Heart right ventricle (tissue), 16 donors: Measurements from ENCODE around the gene KLK2. TPM values are rescaled to one million over a fixed set of nuclear protein-coding genes. Genes with fewer than 3 reads are reported as not detected.

ENCODE experiments used
- ATAC-seq, 8 donors: fragments of 200-7000 bp; cut with Tn5 transposase; one replicate each; pipeline ENCODE4 v1.9.1; 2020; ENCODE audit warnings: mild to moderate bottlenecking in 8 of 8, moderate library complexity in 8 of 8, moderate number of reproducible peaks in 1 of 8
- DNase-seq, 2 donors: peaks; one replicate each; pipeline ENCODE4 v3.0.0-alpha.2; 2020
- H3K27ac ChIP-seq, 10 donors: fragments of 200-600 bp; sonication (generic) in 2 of 10; one replicate each; pipeline versions ENCODE4 v1.5.0 to v1.8.0; 2020 to 2022; ENCODE audit warnings: mild to moderate bottlenecking in 3 of 10
- H3K27me3 ChIP-seq, 7 donors: fragments of 200-600 bp; one replicate each; pipeline ENCODE4 v1.8.0; 2021 to 2022; ENCODE audit warnings: mild to moderate bottlenecking in 2 of 7
- H3K36me3 ChIP-seq, 9 donors: fragments of 200-600 bp; sonication (generic) in 1 of 9; one replicate each; pipeline versions ENCODE4 v1.5.0 to v1.8.0; 2020 to 2022; ENCODE audit warnings: mild to moderate bottlenecking in 2 of 9
- H3K4me1 ChIP-seq, 9 donors: fragments of 200-600 bp; sonication (generic) in 1 of 9; one replicate each; pipeline versions ENCODE4 v1.5.0 to v1.8.0; 2020 to 2022; ENCODE audit warnings: mild to moderate bottlenecking in 4 of 9
- H3K4me3 ChIP-seq, 10 donors: fragments of 200-600 bp; sonication (generic) in 2 of 10; one replicate each; pipeline versions ENCODE4 v1.5.0 to v1.8.0; 2020 to 2022; ENCODE audit warnings: mild to moderate bottlenecking in 7 of 10, moderate library complexity in 2 of 10
- H3K9me3 ChIP-seq, 11 donors: fragments of 200-600 bp in 10 of 11; sonication (generic) in 2 of 11; one replicate each; pipeline versions ENCODE4 v1.5.0 to v1.8.0; 2013 to 2022; ENCODE audit warnings: mild to moderate bottlenecking in 2 of 11, control low read depth in 1 of 11, moderate library complexity in 1 of 11
- CTCF ChIP-seq, 9 donors: fragments of 200-600 bp; sonication (generic) in 2 of 9; IDR thresholded peaks; one replicate each; pipeline versions ENCODE4 v1.5.0 to v1.8.0; 2021 to 2022; ENCODE audit warnings: antibody characterized with exemption in 9 of 9, mild to moderate bottlenecking in 5 of 9, moderate library complexity in 1 of 9
- WGBS, 2 donors: extraction: QIAGEN DNeasy Blood & Tissue Kit; methylation state at CpG; one replicate each; pipeline ENCODE4 v1.1.7; 2013; ENCODE audit warnings: inconsistent platforms in 1 of 2; 5-methylcytosine and 5-hydroxymethylcytosine counted together
- intact Hi-C, 10 donors: fragments of 100-400 bp; cut with DNase I; formaldehyde crosslinking; loops; one replicate each; pipeline versions ENCODE4 v1.11.1 to v1.14.2; 2022
- polyA plus RNA-seq, 2 donors: library from polyadenylated mRNA; stranded (reverse); fragments of 200-250 nt; gene quantifications; one replicate each; pipeline ENCODE4 v1.2.3, GENCODE V29; 2013
- total RNA-seq, 10 donors: library from RNA; stranded (reverse); fragmentation: NEBNext Ultra II Directional in 3 of 10; extraction: Animal tissue kit (Norgen Biotek cat#: 25700) in 3 of 10; gene quantifications; one replicate each; pipeline versions ENCODE4 v1.2.1 to v1.2.4, GENCODE V29; 2021 to 2023
- donor health status: Arrhythmogenic right ventricular cardiomyopathy.
- donor health status: ischemic (EF 13 %, LVEDD 7.1; RV severe dilation, severe dysfunction).
- donor health status: healthy with polysubstance abuse.
- donor health status: DM: no; HTN: yes; CAD: no.
- donor health status: DM: no; HTN: no; CAD: no.
- donor health status: ischemic (EF 25% LVEDD 6.9; RV normal size, moderate dysfunction).
- donor health status: ischemic (EF 25% LVEDD 5.7; RV mildly dilated, moderate dysfunction).
- donor health status: healthy.
- donor health status: DM: yes; HTN: yes; CAD: no.
- donor health status: Ischemic cardiomyopathy.
- donor health status: ischemic (EF 35%, LVEDD 5.7; RV mildly dilated, moderate dysfunction).
- donor health status: nonischemic (EF 11% LVEDD 7.7; RV severe dilation, severe dysfunction).
- donor health status: DM: yes; HTN: yes; CAD: no.
- donor health status: PGD.
- donor health status: ischemic (EF 29% LVEDD 5.4; RV normal size, mild dysfunction).
- donor health status: nonischemic (EF 23%, LVEDD 6.1; RV moderate dilation, normal function).

The KLK2 gene
- total and polyA plus RNA-seq, 12 donors = not detected

GRCh38 chr19:50870417-50871089 lies 2.7 kb upstream of the KLK2 start:
- Histone ChIP-seq H3K36me3 (no peaks in the 10 kb centered on the region), H3K27me3 (peaks cover 0 to 85% (median 51%) of the 10 kb centered on the region in 7 donors), H3K9me3 (no peaks in the 10 kb centered on the region), H3K27ac (no peak overlapping the region), H3K4me3 (no peak overlapping the region), H3K4me1 (no peaks in the 10 kb centered on the region)
- WGBS, 2 donors = 54 to 60% methylated on average over 26 of the region's 26 CpGs
- ATAC-seq = no peak
- DNase-seq = no peak
- intact Hi-C loops = no loop called here
- TF ChIP-seq CTCF (IDR thresholded peaks at IDR 0.05) = no peak

- H3K9me3 ChIP-seq = no peaks in the 10 kb centered on the region
- H3K36me3 ChIP-seq = no peaks in the 10 kb centered on the region
- DNase-seq (no peak), ATAC-seq (no peak)
- no peak overlapping the region for H3K4me3 ChIP-seq
- intact Hi-C loops = no loop called here
- WGBS, 2 donors = 71% methylated on average over 5 of the region's 5 CpGs
- H3K27me3 ChIP-seq = peaks cover 0 to 87% (median 66%) of the 10 kb centered on the region in 7 donors
- no peaks in the 10 kb centered on the region for H3K4me1 ChIP-seq
- H3K27ac ChIP-seq = no peak overlapping the region
- TF ChIP-seq CTCF (IDR thresholded peaks at IDR 0.05) = no peak
These were observed 972 bp downstream of the KLK2 start for GRCh38 chr19:50874211-50874610.

GRCh38 chr19:50875795-50876422 lies 2.7 kb downstream of the KLK2 start:
- Histone ChIP-seq H3K4me3 (no peak overlapping the region), H3K9me3 (no peaks in the 10 kb centered on the region), H3K36me3 (no peaks in the 10 kb centered on the region), H3K27me3 (peaks cover 0 to 85% (median 71%) of the 10 kb centered on the region in 7 donors), H3K27ac (no peak overlapping the region), H3K4me1 (no peaks in the 10 kb centered on the region)
- no peak for TF ChIP-seq CTCF (IDR thresholded peaks at IDR 0.05)
- DNase-seq = no peak
- intact Hi-C loops = no loop called here
- 35 to 39% methylated on average over 9 of the region's 9 CpGs for WGBS, 2 donors
- no peak for ATAC-seq

DNA sequence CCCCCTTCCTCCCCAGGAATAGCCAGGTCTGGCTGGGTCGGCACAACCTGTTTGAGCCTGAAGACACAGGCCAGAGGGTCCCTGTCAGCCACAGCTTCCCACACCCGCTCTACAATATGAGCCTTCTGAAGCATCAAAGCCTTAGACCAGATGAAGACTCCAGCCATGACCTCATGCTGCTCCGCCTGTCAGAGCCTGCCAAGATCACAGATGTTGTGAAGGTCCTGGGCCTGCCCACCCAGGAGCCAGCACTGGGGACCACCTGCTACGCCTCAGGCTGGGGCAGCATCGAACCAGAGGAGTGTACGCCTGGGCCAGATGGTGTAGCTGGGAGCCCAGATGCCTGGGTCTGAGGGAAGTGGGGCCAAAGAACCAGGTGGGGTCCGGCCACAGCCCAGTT lies 3.2 kb downstream of the KLK2 start:
- Histone ChIP-seq H3K27me3 (peaks cover 0 to 83% (median 75%) of the 10 kb centered on the region in 7 donors), H3K36me3 (no peaks in the 10 kb centered on the region), H3K9me3 (no peaks in the 10 kb centered on the region), H3K4me3 (no peak overlapping the region), H3K27ac (no peak overlapping the region), H3K4me1 (no peaks in the 10 kb centered on the region)
- ATAC-seq (no peak), DNase-seq (no peak)
- TF ChIP-seq CTCF (IDR thresholded peaks at IDR 0.05) = no peak
- intact Hi-C loops = no loop called here
- 59 to 60% methylated on average over 7 of the region's 7 CpGs for WGBS, 2 donors
